ENCODE measurements around the gene ANO2.

ANO2 gene

DNA sequence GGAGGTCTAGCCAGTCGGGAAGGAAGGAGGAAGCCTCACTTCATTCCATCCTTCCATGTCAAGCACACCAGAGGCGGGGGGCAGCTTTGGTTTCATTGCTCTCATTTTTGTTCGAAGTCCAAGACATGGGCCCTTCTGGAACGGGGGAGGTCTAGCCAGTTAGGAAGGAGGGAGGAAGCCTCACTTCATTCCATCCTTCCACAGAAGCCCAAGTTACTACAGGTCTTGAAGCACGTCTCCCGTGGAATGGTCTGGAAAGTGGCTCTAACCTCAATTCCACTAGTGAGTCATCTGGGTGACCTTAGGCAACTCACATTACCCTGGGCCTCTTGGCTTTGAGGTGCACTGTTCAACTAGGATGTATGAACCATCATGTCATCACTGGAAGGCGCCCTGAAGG lies 356.9 kb downstream of the ANO2 start:
- no peak for FAIRE-seq

DNA sequence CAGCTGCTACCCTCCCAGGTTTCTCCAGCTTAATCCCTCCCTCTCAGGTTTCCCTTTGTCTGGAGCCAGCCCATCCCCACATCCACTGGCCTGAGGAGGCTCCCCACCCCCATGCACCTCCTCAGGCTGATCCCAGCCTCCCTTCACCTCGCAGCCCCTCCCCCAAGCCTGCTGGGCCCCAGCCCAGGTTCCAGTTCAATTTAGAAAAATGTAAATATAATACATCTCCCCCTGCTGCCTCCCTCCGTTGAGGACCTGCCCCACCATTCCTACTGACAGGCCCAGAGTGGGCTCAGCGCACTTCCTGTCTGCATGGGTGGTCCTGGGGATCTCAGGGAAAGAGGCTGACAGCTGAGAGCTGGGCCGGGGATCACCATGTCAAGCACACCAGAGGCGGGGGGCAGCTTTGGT lies 357.3 kb downstream of the ANO2 start:
- no peak for FAIRE-seq
- DNase-seq (ENCODE audit: insufficient read length, low spot score) = no peak
- no peak for TF ChIP-seq POLR2A (IDR thresholded peaks at IDR 0.05; ENCODE audit: low read depth, low read length)

More for the DNA sequence above, 356.9 kb downstream of the ANO2 start:
- no peak for TF ChIP-seq POLR2A (IDR thresholded peaks at IDR 0.05; ENCODE audit: low read depth, low read length)
- DNase-seq (ENCODE audit: insufficient read length, low spot score) = no peak

DNA sequence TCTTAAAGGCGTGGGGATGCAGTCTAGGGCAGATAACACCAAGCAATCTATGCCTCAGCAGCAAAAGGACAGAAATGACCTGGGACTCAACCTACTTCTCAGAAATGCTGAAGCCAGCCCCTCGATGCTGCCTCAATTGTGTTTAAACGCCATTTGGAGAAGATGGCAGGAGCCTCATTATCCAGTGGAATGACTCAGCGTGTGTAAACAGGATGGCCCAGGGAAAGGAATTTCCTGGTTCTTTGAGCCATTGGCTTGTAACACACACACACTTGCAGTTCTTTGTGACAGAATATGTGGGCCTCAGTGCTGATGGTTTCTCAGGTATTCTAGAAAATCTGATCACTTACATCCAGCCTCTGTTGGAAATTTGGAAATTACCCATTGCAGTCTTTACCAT lies 358.9 kb downstream of the ANO2 start:
- DNase-seq (ENCODE audit: insufficient read length, low spot score) (no peak), FAIRE-seq (no peak)
- TF ChIP-seq POLR2A (IDR thresholded peaks at IDR 0.05; ENCODE audit: low read depth, low read length) = no peak

DNA sequence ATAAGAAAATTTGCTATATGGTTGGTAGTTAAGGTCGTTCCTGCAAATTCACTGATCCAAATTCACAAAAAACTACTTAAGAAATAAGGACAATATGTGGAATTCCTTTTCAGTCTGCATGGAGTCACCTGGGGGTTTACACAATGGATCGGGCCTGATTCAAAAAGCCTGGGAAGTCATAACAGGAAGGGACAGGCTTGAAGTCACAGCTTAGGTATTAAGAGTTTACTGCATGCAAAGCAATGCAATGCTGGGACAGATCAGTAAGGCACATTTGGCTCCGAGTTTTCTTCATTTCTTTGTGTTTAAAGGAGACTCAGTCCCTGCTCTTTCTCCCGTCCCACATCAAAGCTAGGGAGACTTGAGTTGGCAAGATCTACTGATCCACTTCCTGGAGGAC lies 359.9 kb downstream of the ANO2 start:
- TF ChIP-seq POLR2A (IDR thresholded peaks at IDR 0.05; ENCODE audit: low read depth, low read length) = no peak
- DNase-seq (ENCODE audit: insufficient read length, low spot score) (no peak), FAIRE-seq (no peak)

DNA sequence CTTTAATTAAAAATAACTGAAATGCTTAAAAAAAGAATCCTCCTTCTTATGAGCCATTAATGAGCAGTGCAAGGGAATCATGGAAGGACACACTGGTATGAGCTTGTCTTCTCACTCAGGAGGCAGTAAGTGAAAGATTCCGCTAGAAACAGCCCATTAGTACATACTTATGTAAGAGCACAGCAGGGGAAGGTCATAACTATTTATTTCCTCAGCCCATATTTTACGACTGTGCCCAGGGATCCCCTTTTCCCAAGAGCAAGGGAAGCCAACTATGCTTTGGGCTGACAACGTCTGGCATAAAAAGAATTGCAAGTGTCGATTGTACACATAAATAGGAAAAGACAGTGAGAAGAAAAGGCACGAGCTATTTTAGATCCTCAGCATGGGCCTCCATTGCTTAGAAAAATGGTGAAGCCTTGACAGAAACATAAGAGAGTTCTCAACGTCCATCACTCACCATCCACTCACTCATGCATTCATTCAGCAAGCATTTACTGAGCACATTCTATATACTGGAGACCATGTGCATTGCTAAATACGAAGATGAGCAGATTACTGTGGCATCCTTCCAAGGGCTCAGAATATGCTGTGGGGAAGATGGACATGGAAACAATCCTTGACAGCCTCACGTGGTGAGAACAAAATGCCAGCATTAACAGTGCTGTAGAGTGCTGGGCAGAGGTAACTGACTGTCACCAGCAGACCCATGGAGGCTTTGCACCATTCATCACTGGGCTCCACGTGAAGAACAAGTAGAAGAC lies 360.5 kb downstream of the ANO2 start:
- no peak for DNase-seq (ENCODE audit: insufficient read length, low spot score)
- FAIRE-seq = no peak
- TF ChIP-seq POLR2A (IDR thresholded peaks at IDR 0.05; ENCODE audit: low read depth, low read length) = no peak

DNA sequence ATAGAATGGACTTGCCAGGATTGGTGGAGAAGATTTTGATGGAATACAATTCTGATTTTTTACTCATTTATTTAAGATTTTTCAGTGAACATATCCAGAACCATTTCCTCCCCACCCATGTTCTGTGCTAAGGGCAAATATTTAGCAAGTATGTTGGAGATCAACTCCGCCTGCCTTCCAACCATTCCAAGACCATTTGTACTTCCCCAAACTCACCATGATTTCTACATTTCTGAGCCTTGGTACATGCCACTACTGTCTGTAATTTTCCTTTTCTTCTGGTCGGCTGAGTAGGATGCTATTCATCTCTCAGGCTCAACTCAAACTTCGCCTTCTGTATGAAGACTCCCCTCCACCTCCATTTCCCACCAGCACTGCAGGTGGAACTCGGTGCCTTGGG lies 362.5 kb downstream of the ANO2 start:
- DNase-seq (ENCODE audit: insufficient read length, low spot score) (no peak), FAIRE-seq (no peak)
- TF ChIP-seq POLR2A (IDR thresholded peaks at IDR 0.05; ENCODE audit: low read depth, low read length) = no peak

DNA sequence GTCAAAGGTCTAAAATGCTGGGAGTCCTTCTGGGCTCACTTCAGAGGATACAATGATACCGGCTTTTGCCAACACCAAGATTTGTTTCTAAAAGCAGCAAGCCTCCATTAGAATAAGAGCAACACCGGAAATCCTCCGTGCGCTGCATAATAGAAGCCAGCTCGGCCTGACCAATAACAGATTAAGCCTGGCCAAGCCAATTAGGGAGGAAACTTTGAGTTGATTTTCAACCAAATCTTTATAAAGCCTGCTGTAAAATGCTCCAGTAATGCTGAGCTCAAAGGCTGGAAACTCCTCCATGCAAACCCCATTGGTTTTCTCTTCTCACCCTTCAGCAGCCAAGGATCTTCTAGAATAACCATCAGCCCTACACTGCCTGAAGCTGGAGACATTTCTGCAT lies 363.0 kb downstream of the ANO2 start:
- FAIRE-seq (no peak), DNase-seq (ENCODE audit: insufficient read length, low spot score) (no peak)
- no peak for TF ChIP-seq POLR2A (IDR thresholded peaks at IDR 0.05; ENCODE audit: low read depth, low read length)

DNA sequence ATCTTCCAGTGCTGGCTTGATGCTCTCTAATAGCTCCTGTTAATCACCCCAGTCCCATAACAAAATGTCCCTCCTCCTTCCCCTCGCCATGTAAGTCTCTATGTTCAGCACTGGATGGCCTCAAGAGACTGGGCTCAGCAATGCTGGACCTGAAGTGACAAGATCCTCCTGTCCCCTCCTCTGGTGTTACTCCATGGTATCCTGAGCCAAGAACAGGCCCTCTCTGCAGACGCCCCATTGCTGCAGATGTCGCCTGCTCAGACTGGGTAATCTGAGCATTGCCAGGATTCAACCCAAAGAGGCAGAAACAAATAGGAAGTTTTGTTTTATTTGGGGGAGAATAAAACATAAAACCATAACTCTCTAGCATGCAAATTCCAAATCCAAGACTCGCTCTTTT lies 363.4 kb downstream of the ANO2 start:
- no peak for FAIRE-seq
- no peak for DNase-seq (ENCODE audit: insufficient read length, low spot score)
- TF ChIP-seq POLR2A (IDR thresholded peaks at IDR 0.05; ENCODE audit: low read depth, low read length) = no peak

DNA sequence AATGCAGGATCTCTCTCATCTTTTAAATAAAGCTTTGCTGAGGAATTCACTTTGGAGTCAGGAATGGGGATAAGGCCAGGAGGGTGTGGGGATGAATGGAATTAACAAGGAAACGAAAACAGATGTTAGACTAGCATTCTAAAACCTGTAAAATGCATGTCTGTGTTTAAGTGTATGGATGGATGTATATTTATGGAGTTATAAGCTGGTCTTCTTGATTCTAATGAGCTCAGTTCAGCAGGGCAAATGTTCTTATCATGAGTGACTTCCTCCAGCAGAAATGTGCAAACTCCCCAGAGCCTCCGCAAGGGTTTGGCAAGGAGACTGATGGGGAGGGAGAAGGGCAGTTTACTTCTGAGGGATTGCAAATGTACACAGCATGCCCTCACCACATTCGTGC lies 364.0 kb downstream of the ANO2 start:
- TF ChIP-seq POLR2A (IDR thresholded peaks at IDR 0.05; ENCODE audit: low read depth, low read length) = no peak
- DNase-seq (ENCODE audit: insufficient read length, low spot score) (no peak), FAIRE-seq (no peak)

DNA sequence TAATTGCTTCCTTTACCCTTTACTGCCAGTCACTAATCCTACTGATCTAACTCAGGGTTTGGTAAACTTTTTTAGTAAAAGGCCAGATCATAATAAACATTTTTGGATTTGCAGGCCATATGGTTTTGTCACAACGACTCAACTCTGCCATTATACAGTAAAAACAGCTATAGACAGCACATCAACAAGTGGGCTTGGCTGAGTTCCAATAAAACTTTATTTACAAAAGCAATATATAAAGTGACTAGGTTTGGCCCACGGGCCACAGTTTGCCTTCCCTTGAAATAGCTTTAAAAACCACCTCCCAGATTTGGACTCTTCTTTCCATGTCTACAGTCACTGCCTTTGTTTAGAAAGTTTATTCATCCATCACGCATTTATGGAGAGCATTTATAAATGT lies 366.3 kb downstream of the ANO2 start:
- DNase-seq (ENCODE audit: insufficient read length, low spot score) = no peak
- no peak for FAIRE-seq

DNA sequence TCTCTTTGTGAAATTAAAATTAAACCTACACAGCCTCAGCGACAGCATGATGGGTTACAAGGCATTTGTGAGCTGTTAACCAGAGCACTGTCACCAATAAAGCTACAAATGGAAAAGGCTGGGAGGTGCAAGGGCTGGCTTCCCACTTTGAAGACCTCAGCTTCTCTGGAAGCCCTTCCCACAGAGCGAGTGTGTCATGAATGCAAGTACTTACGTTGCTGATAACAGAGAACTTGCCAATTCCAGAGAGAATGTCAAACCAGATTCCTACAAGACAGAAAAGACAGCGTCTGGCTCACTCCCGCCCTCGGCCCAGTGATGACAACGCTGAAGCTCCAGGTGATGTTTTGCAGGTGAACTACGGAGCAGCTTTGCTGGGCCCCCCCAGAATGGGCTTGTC lies 367.3 kb downstream of the ANO2 start:
- DNase-seq (ENCODE audit: insufficient read length, low spot score) (no peak), FAIRE-seq (no peak)
- TF ChIP-seq POLR2A (IDR thresholded peaks at IDR 0.05; ENCODE audit: low read depth, low read length) = no peak

More for the DNA sequence above, 366.3 kb downstream of the ANO2 start:
- TF ChIP-seq POLR2A (IDR thresholded peaks at IDR 0.05; ENCODE audit: low read depth, low read length) = no peak

DNA sequence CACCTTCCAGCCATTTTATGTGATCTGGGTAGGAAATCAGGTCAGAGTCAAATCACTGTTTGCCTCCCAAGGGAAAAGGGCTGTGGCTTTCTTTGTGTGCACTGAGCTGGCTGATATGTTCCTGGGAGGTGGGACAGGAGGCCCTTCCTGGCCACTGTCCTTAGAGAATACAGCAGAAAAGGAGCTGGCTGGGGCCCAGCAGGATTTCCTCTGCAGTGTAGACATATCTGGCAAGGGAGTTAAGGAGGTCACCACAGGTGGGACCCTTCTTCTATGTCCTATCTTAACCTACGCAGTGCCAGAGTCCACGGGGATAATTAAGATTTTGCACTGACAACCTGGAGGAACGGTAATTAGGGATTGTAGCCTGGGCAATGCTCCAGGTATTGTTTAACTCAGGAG lies 367.8 kb downstream of the ANO2 start:
- no peak for DNase-seq (ENCODE audit: insufficient read length, low spot score)
- no peak for FAIRE-seq
- no peak for TF ChIP-seq POLR2A (IDR thresholded peaks at IDR 0.05; ENCODE audit: low read depth, low read length)

DNA sequence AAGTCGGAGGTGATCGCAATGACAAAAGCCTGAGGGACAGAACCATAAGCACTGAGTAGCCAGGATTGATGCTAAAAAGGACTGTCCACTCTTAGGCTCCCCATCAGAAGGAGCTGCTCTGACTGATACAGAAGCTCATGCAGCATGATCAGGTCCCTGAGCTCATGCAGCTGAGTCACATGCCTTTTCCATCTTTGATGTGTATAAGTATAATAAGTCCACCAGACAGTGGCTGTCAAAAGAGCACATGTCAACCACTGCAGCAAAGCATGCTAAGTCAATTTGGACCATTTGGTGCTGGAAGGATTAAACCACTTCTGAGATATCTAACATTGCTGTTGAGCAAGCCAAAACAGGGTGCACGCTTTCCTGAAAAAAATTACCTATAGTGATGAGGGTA lies 369.1 kb downstream of the ANO2 start:
- no peak for TF ChIP-seq POLR2A (IDR thresholded peaks at IDR 0.05; ENCODE audit: low read depth, low read length)
- FAIRE-seq (no peak), DNase-seq (ENCODE audit: insufficient read length, low spot score) (no peak)

DNA sequence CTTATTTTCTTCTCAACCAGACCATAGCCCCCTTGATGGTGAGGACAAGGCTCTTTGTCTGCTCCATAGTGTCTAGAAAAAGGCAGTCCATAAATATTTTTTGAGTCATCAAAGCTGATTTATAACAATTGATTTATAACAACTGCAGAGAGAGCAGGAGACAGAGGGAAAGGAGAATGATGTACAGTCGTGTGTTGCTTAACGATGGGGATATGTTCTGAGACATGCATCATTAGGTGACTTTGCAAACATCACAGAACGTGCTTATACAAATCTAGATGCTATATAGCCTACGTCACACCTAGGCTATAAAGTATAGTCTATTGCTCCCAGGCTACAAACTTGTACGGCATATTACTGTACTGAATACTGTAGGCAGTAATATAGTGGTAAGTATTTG lies 369.8 kb downstream of the ANO2 start:
- TF ChIP-seq POLR2A (IDR thresholded peaks at IDR 0.05; ENCODE audit: low read depth, low read length) = no peak
- no peak for FAIRE-seq
- no peak for DNase-seq (ENCODE audit: insufficient read length, low spot score)

DNA sequence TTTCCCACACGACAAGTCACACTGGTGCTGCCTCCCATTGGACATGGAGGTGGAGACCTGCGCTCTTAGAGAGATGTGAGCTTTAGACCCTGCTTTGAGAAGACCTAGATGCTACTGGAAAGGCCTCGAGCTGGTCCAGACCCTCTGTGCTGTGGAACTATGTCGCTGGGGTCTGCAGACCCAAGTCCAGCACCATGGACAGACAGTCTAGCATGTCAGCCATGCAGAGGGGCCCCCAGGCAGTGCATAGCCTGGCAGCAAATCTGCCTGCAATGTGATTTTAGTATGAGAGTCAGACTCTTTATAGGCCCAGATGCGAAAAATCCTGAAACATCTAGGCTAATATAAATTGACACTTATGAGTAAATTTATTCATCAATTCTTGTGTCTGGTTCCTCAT lies 371.7 kb downstream of the ANO2 start:
- TF ChIP-seq POLR2A (IDR thresholded peaks at IDR 0.05; ENCODE audit: low read depth, low read length) = no peak
- FAIRE-seq = no peak

DNA sequence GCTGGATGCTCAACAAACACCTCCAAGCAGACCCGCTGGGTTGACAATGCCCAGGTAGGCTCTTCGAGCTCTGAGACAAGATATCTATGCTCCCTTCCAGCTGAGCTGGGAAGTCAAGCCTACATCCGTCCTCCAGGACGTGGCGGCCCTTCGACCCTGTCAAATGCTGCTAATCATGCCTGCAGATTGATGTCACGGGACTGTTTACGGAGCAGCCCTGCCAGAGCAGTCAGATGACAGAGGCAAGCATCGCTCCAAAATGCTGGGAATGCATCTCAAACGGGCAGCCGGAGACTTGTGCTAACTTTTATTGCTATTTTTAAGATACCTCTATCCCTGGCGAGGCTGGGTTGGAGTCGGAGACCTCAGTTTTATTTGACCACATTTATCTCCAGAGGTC lies 373.9 kb downstream of the ANO2 start:
- FAIRE-seq (no peak), DNase-seq (ENCODE audit: insufficient read length, low spot score) (no peak)
- no peak for TF ChIP-seq POLR2A (IDR thresholded peaks at IDR 0.05; ENCODE audit: low read depth, low read length)

More for the DNA sequence above, 371.7 kb downstream of the ANO2 start:
- DNase-seq (ENCODE audit: insufficient read length, low spot score) = no peak
